ENCODE results near the gene FBXW12. TPM values are rescaled to one million over a fixed set of nuclear protein-coding genes. Genes with fewer than 3 reads are reported as not detected.
A peak's percentile ranks its signal among the peaks of the same experiment; 100 is the strongest.

FBXW12 gene
- total and polyA plus RNA-seq, 10 donors = 0.33 to 0.42 TPM; not detected in 8

DNA sequence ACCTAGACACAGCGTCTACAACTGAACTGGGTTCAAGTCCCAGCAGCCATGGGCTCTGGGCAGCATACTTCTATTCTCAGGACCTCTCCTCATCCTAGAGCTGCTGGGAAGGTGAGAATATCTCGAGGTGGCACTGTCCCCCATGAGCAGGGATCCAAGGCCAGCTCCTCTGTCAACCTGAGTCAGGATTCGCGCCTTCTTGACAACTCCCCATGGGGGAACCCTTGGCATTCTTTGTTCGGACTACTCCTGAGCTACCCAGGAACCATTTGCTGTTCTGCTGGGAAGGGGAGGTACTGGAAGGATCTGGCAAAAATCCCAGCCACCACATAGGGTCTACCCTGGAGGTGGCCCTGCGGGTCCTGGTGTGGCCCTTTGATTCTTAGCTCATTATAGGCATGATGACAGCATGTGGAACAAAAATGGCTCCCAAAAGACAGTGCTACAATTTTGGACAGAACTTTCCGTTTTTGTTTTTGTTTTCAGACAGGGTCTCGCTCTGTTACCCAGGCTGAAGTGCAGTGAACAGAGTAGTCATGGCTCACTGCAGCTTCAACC is 35.6 kb downstream of the FBXW12 start:
- DNase-seq = peak; percentile 35
- H3K4me3 ChIP-seq = no peak overlapping the region
- H3K9me3 ChIP-seq = no peaks in the 10 kb centered on the region
- intact Hi-C loops (cut with DNase I; ENCODE audit: low total_unique reads) = no loop called here
- 83 to 90% (median 88%) methylated on average over 7 to 8 of the region's 8 CpGs for WGBS, 5 donors
- H3K36me3 ChIP-seq = peaks cover 0 to 63% (median 10%) of the 10 kb centered on the region in 6 donors
- H3K4me1 ChIP-seq = peaks cover 0 to 37% (median 16%) of the 10 kb centered on the region in 6 donors
- peak overlapping the region in 6 of 8 donors; percentile 4 to 72 (median 49) for H3K27ac ChIP-seq
- TF ChIP-seq POLR2AphosphoS5 (IDR thresholded peaks at IDR 0.05) (no peak), POLR2A (IDR thresholded peaks at IDR 0.05) (no peak)
- TF ChIP-seq, protein P1, sequence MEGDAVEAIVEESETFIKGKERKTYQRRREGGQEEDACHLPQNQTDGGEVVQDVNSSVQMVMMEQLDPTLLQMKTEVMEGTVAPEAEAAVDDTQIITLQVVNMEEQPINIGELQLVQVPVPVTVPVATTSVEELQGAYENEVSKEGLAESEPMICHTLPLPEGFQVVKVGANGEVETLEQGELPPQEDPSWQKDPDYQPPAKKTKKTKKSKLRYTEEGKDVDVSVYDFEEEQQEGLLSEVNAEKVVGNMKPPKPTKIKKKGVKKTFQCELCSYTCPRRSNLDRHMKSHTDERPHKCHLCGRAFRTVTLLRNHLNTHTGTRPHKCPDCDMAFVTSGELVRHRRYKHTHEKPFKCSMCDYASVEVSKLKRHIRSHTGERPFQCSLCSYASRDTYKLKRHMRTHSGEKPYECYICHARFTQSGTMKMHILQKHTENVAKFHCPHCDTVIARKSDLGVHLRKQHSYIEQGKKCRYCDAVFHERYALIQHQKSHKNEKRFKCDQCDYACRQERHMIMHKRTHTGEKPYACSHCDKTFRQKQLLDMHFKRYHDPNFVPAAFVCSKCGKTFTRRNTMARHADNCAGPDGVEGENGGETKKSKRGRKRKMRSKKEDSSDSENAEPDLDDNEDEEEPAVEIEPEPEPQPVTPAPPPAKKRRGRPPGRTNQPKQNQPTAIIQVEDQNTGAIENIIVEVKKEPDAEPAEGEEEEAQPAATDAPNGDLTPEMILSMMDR (IDR thresholded peaks at IDR 0.05 in 8 of 11, conservative IDR thresholded peaks at IDR 0.05 in 3 of 11) = no peak
- H3K27me3 ChIP-seq (replicated peaks in 1 of 7) = no peaks in the 10 kb centered on the region

DNA sequence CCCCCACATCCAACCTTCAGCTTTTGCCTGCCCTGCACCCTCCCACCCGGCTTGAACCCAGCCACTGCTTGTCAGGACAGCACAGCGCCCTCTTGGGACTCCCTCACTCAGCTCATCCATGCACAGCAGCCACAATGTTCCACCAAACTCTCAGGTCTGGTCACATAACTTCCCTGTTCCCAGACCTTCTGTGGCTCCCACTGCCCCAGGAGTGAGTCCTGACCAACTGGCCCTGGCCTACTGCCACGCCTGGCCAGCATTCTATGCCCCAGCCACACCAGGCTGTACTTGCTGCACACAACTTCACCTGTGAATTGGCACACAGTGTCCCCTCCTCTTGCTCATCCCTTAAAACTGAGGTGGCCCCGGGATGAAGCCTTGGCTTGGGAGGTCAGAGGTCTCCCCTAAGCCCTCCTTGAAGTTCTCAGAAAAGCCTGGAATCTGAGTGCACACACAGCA is 36.8 kb downstream of the FBXW12 start:
- DNase-seq = peak; percentile 55
- 75 to 90% (median 78%) methylated on average over 4 of the region's 4 CpGs for WGBS, 5 donors
- H3K9me3 ChIP-seq = no peaks in the 10 kb centered on the region
- H3K27ac ChIP-seq = peak overlapping the region in 2 of 8 donors; percentile 71 to 72
- TF ChIP-seq POLR2A (IDR thresholded peaks at IDR 0.05) = no peak
- no peak for TF ChIP-seq POLR2AphosphoS5 (IDR thresholded peaks at IDR 0.05)
- TF ChIP-seq, protein P1 (IDR thresholded peaks at IDR 0.05 in 8 of 11, conservative IDR thresholded peaks at IDR 0.05 in 3 of 11) = no peak
- H3K36me3 ChIP-seq = peaks cover 0 to 76% (median 16%) of the 10 kb centered on the region in 6 donors
- no peak overlapping the region for H3K4me3 ChIP-seq
- H3K4me1 ChIP-seq = peaks cover 0 to 25% (median 10%) of the 10 kb centered on the region in 6 donors
- H3K27me3 ChIP-seq (replicated peaks in 1 of 7) = no peaks in the 10 kb centered on the region
- intact Hi-C loops (cut with DNase I; ENCODE audit: low total_unique reads) = no loop called here

DNA sequence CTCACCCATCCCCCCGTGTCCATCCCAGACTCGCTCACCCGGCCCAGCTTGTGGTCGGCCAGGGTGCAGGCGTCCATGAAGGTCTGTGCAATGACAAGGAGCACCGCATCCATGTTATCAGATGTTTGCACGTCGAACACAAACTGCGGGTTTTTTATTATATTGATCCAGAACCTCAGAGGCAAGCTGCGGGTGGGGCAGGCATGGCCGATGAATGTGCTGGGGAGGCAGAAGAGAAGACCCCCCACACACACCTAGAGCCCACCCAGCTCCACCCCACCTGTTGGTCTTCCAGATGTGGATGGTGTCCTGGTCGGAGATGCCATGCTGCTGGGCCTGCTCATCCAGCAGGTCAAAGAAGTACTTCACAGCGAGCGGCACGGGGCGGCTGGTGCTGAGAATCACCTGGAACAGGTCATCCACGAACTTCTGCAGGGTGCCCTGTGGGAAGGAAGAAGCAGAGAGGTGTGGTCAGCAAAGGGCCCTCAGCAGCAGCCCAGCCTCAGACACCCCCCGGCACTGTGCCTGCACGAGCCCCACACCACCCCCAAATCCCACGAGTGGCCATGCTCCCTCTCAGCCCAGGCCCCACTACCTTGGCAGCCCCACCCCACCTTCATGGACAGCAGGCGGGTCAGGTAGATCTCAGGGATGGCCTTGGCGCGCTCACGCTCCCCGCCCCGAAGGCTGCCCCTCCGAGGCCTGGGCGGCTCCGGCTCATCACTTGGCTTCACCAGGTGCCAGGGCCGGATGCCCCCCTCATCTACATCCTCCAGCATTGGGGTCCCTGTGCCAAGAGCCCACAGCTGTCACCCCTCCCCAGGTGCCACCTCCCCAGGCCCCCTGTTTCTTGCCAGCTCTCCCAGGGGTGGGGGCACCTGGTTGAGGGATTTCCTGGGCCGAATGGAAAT is 37.5 kb downstream of the FBXW12 start:
- H3K4me1 ChIP-seq = peaks cover 0 to 18% (median 3%) of the 10 kb centered on the region in 6 donors
- WGBS, 5 donors = 89 to 94% (median 91%) methylated on average over 28 to 31 of the region's 31 CpGs
- H3K27me3 ChIP-seq (replicated peaks in 1 of 7) = no peaks in the 10 kb centered on the region
- H3K4me3 ChIP-seq = no peak overlapping the region
- no peaks in the 10 kb centered on the region for H3K9me3 ChIP-seq
- peaks cover 0 to 83% (median 17%) of the 10 kb centered on the region in 6 donors for H3K36me3 ChIP-seq
- DNase-seq = peak; percentile 66
- intact Hi-C loops (cut with DNase I; ENCODE audit: low total_unique reads) = no loop called here
- H3K27ac ChIP-seq = no peak overlapping the region
- TF ChIP-seq POLR2A (IDR thresholded peaks at IDR 0.05) (no peak), POLR2AphosphoS5 (IDR thresholded peaks at IDR 0.05) (no peak)
- TF ChIP-seq, protein P1 (IDR thresholded peaks at IDR 0.05 in 8 of 11, conservative IDR thresholded peaks at IDR 0.05 in 3 of 11) = no peak
